Cortex of kidney (tissue), 1 donor: ENCODE results near the gene MARF1.
"Not testable (repeated sequence)": the region's sequence is repeated elsewhere in the genome, so short reads cannot be mapped to it uniquely, and the experiment has no call there.

Source experiments
- DNase-seq: peaks from one replicate; lab custom pipeline; 2025; lab: John Stamatoyannopoulos, UW

The MARF1 gene

DNA sequence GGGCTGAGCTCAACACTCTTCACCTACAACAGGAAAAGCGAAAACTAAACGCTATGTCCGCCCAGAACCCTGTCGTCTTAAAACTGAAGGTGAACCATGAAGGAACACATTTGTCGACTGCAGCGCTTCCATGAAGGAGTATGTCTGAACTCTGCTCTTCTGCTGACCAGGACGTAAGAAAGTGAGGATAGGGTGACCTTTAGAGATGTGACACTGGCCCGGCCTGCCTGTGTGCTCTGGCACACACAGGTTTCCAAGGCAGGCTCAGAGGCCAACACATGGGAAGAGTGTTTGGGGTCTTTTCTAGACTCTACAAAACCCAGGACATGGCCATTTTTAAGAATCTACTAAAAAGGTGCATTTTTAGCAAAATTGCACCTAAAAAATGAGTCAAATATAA is 21.1 kb downstream of the MARF1 start:
- DNase-seq: no peak

DNA sequence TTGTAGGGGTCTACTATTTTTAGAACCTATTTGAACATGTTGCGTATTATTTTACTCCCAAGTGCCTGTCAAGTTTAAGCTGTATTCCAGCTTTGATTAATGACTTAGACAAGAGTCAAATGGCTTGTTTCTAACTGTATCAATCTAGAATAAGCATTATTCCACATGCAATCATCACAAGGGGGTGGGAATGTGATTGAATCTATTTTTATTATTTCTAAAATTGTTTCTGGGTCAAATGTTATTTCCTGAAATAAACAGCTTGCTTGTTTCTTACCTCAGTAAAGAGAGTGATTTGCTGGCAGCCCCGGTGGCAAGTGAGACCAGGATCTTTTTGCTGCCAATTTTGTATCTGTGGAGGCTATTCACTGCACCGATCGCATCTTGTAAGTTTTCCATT is 21.5 kb downstream of the MARF1 start:
- DNase-seq: no peak

DNA sequence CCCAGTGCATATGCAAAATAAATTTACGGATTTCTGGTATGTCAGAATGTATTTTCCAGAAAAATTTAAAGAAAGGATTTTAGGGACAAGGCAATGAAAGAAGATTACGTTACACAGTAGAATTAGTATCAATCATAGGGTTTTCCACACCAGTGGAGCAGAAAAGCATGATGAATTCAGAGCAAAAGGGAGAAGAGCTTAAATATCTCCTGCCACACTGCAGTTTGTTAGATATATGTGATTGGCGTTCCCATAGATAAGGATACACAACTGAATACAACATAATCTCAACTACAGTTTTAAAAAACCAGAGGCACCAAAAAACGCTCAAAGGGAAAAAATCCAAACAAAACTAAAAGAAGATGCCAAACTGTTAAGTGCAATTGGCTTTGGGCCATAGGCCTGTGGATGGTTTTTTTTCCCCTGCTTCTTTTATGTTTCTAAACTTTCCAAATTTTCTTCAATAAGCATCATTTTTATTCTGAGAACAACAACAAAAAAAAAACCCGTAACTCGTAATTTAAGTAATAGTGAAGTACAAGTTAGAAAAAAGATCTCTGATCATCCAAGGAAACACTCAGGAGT is 22.3 kb downstream of the MARF1 start:
- no peak for DNase-seq

DNA sequence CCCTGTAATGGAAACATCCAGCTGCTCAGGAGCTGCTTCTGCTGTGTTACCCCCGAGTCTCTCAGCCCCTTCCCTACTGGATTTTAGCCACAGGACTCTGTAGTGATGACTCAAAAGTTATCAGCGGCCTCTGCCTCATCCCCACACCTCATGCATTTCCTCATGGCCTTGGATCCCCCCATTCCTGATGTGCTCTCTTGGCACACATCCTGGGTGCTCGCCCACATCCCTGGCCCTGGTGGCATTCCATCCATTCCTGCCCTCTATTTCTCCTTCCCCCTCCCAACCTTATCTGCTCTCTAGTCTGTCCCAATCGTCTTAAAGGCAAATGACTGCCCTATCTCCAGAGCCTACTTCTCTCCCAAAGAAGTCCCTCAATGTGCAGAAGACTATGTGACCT is 24.6 kb downstream of the MARF1 start:
- no peak for DNase-seq

DNA sequence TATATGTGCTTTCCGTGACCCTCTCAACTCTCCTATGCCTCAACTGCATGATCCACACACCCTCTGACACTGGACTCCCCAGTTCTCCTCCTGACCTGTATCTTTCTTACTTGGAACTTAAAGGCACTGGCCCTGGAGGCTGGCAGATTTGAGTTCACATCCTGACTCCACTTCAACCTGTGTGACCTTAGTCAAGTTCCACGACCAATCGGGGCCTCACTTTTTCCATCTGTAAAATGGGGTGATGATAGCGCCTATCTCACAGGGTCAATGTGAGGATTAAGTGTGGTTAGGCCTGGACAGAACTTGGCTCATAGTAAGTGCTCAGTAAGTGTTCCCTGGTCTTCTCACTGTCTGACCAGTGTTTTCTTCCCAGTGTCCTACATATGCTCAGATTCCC is 25.1 kb downstream of the MARF1 start:
- DNase-seq: no peak

DNA sequence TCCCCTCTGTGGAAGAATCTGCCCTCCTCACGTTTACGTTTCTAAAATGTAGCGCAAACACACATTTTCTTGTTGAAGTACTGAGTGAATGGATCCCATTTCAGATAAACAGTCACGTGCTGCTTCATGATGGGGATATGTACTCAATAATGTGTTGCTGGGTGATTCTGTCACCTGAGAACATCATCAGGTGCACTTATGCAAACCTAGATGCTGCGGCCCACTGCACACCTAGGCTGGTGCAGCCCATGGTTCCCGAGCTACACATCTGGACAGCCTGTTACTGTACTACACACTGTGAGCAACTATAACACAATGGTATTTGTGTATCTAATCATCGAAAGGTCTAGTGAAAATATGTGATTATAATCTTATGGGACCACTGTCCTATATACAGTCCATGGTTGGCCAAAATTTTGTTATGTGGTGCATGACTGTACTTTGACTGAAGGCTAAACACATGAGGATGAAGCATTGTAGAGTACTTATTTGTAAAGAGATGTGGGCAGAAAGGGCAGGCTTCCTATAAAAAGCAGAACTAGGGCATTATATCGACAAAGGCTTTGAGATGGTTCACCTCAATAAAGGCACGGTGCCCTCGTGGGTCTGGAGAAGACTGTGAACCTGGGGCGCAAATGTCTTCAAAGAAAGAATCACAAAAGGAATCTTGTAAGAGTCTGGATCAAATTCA is 26.3 kb downstream of the MARF1 start:
- DNase-seq: no peak

DNA sequence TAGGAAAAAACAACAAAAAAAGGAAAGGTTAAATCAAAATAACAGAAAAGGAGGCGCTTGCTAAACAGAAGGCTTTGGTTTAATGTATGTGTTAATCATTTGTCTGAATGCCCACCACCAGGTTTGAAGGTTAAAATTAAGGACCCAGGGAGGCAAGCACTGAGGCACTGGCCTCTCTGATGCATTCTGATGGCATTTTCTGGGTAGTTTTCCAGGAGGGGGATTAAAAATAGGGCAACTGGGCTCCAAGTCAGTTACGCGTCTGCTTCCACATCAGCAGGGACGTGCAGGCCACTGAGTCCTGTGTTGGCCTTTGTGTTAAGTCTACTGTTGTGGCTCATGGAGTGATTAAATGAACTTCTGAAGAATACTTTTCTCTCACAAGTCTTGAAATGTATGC is 26.9 kb downstream of the MARF1 start:
- no peak for DNase-seq

DNA sequence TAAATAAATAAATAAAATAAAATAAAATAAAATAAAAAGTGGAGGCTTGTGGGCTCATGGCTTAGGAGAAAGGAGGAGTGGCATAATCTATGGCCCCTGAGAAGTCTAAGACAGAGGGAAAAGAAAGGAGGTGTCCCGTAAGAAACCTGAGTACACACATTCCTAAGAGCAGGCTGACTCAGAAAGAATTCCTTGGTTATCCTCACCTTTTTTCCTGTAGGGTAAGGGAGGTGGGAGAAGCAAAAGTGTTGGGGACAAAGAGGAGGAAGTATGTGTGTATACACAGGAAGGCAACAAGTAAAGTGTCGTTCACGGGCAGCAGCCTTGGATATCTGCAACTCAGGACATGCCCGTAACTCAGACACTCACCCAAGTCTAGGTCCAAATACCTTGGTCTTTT is 29.3 kb downstream of the MARF1 start:
- DNase-seq: no peak

DNA sequence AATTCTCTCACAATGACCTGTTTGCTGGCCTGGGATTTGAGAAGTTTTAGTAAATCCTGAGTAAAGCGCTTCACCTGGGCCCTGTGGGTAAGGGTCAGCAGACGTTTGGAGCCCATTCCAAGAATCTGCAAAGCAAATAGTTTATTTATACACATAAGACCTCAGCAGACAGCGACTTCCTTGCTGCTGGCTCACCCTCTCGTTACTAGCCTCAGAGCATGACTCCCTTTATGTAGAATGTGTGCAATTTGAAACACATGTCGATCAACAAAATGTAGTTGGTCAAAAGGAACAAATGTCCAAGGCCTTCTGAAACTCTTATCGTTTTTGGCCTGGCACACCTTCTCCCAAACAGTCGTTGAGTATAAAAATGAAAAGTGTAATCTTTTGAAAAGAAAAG is 31.3 kb downstream of the MARF1 start:
- no peak for DNase-seq

DNA sequence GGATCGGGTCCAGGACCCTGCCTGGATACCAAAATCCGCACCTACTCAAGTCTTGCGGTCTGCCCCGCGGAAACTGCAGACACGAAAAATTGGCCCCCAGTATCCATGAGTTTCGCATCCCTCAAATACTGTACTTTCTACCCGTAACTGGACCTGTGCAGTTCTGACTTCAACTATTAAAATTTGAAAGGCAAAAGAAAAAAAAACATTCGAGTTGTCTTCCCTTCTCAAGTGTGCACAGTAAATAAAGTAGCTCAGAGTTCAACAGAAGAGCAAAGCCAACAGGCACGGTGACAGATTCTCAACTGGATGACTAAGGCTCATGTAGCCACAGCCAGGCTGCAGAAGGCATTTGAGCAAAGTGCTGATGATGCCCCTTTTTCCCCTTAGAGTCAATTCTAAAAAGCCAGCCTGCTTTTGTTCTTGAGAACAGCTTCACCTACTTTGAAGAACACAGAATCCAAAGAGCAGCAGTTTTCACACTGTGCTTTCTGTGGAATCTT is 32.5 kb downstream of the MARF1 start:
- no peak for DNase-seq

DNA sequence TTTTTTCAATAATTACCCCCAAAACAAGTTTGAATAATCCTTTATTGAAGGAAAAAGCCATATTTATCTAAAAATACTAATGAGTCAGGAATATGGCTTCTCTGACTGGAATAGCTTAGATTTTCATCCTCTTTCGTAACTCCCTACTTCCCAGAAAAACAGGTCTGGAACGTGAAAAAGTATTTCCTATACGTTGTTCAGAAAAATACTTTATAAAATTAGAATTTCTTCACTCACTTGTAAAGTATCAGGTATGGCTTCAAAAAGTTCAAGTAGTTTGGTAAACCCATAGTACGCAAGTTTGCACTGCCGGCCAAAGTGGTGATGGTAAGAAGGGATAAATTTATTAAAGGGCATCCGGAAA is 33.7 kb downstream of the MARF1 start:
- DNase-seq: no peak

DNA sequence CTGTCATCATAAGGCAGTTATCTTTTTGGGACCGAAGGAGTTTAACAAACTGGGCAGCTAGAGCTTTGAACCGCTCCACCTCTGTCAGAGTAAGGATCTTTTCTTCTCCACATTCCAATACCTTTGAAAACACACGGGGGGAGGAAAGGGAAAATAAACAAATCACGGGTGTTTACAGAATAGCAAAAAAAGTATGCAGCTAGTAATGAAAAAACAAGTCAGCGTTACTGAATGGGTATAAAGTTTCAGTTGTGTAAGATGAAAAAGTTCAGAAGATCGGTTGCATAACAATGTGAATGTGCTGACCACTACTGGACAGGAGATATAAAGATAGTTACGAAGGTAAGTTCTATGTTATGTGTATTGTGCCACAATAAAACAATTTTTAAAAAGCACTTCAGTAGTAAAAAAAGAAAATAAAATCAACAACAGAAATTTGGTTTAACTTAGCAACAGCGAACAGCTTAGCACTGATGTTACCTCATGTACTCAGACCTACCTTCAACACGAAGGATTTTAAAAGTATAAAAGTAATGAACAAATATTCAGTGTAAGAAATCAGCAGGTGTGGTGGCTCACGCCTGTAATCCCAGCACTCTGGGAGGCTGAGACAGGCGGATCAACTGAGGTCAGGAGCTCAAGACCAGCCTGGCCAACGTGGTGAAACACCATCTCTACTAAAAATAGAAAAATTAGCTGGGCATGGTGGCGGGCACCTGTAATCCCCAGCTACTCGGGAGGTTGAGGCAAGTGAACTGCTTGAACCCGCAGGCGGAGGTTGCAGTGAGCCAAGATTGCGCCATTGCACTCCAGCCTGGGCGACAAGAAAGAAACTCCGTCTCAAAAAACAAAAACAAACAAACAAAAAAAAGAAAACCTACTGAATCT is 34.3 kb downstream of the MARF1 start:
- DNase-seq: no peak

DNA sequence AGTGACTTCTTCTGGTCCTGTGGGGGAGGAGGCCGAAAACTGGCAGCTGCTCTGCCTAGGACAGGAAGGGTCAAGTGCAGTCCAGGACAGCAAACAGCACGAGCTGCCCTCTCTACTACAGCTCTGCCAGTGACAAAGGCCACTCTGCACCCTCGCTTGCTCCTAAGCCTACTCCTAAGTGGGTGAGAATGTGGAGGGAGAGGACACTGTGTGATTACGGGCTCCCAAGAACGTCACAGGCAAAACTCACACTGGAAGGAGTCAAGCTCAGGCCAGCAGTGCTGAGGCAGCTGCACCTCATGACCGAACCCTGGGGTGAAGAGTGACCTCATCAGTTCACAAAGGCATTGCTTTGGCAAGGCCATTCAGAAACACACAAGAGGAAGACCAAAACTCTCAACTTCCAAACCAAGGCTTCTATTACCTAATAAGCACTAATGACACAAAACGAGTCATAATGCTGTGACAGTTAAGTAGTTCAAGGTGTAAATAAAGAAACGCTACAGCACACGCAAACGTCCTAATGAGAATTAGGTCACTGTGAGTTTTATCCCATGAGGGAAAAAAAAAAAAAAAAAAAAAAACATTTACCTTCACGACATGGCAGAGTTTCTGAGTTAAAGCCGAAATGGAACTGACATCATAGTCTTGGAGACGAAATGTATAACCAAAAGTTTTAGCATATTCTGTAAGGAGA is 35.1 kb downstream of the MARF1 start:
- DNase-seq: no peak

DNA sequence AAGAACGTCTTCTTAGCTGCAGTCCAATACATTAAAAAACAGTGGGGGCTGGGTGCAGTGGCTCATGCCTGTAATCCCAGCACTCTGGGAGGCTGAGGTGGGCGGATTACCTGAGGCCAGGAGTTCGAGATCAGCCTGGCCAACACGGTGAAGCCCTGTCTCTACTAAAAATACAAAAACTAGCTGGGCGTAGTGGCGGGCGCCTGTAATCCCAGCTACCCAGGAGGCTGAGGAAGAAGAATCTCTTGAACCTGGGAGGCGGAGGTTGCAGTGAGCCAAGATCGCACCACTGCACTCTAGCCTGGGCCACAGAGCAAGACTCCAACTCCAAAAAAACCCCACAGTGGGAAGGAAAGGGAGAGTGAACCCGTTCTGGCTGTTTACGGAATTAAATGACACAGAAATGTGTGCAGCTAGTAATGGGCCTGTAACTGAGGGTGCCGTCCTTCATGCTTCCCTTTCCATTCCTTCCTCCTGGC is 35.7 kb downstream of the MARF1 start:
- DNase-seq: not testable (repeated sequence)

DNA sequence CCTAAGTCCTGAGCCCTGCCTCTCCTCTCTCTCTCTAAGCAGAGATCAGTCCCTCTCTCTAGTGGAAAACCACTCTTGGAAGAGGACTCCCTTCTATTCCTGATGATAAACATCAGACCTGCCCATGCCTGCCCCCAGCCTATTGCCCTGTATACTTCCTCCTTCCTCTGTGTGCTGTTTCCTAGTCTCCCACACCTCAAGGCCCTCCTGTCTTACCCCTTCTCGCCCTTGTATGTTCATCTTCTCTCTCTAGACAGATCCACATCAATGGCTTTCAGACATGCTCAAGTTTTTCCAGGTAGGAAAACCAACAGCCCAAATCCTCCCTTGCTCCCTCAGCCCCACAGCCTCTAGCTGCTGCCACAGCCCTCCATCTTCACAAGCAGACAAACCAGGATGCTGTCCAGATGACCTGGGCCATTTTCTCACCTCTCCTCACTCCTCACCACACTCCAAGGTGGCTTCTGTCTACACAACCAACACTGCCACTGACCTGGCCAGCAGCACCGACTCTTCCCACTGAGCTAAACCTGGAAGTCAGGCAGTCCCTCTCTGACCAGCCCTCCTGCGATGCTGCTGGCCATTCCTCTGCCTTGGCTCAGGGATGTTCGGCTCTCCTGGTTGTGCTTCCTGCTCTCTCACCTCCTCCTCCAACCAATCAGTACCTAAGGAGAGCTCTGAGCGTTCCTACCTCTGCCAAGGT is 36.3 kb downstream of the MARF1 start:
- no peak for DNase-seq

DNA sequence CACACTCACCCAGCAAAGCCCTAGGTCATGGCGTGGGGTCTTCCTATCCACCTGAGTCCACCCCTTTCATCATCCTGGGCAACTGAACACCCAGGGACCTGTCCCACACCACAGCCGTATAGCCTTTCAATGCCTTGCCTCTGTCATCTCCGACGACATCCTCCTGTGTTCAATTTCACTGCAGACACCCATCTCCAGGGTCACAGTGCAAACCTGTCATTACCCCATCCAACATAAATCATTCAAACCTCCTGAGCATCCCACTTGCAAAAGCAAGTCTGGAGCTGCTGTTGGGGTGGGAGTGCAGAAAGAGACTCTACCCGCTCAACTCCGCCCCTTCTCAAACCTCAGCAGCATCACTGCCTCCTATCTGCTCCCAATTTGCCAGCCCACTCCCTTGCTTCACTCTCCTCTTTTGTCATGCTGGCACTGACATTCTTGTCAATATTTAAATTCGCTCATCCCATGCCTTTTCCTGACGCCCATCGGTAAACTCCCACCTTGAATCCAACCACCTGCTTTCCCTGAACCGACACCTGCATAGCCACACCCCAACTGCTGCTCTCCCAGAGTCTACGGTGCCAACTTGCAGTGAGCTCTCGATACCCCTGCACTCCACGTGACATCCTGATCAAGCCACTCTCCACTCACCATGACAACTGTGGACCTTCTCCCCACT is 37.0 kb downstream of the MARF1 start:
- DNase-seq: no peak

DNA sequence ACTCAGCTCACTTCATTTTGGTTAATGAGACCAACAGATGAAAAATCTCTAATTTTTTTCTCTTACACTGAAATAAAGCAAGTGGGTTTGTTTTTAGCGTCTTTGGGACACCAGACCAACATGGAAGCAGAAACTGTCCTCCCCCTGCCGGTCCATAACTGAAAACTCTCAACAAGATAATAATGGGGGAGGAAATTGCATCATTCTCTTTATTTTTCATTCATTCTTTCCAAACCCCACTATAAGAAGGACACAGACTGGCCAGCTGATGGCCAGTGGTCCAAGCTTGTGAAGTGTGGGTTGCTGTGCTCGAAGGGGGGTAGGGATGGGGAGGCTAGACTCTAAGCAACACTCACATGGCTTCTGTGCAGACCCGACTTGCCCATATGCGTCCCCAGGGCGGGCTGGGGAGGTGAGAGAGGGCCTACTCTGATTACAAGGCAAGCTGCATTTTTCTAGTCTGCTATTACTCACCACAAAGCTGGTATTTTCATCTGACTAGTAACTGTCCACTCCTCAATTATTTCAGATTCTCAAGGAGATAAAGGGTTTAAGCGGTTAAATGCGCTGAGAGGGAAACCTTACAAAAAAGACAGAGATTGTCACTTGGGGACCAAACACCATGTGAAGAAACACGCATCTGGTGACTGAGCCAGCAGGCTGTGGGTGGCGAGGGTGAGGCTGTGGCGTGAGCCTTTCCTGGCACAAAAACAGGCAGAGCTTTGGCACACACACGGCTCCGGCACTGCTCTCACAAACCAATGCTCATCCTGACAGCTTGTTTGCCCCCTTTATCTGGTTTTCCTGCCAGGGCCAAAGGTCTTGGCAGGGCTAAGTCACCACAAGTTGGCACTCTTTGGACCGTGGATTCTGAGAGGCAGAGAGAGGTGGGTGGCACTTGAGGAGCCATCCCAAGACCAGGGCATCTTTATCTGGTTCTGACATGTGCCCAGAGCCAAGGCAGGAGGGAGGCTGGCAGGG is 38.2 kb downstream of the MARF1 start:
- DNase-seq: no peak

DNA sequence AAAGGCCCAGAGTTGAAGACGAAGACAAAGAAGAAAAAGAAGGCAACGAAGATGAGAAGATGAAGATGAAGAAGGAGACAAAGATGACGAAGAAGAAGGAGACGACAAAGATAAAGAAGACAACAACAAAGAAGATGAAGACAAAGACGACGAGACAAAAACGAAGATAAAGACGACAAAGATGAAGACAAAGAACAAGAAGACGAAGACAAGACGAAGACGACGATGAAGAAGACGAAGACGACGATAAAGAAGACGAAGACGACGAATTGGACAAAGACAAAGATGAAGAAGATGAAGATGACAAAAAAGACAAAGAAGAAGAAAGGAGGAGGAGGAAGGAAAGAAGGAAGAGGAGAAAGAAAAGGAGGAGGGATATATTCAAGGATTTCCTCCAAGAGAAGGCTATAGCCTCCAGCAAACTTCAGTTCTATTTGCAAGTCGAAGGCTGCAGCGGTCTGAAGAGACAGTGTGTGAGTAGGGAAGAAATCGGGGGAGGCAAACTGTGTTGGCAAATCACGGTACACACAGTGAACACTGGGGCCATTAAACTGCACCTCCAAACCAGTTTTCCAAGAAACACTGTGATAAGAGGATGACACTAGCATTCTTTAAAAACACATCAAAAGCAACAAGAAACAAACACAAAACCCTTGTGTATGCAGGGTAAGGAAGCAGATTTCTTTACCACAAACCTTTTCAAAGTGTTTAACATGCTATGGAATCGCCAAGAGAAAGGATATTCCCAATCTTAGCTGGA is 40.5 kb downstream of the MARF1 start:
- DNase-seq: no peak
